Hematopoietic multipotent progenitor cell treated with erythropoietin and hydrocortisone succinate and interleukin-3 and kit ligand, for 15 days (in vitro differentiated cells): ENCODE data around the gene UBAC2.
"Not testable (repeated sequence)": the region's sequence is repeated elsewhere in the genome, so short reads cannot be mapped to it uniquely, and the experiment has no call there.

ENCODE experiments used
- DNase-seq: peaks from one replicate; pipeline ENCODE4 v3.0.0-alpha.2; 2015; ENCODE audit warnings: low spot score

The UBAC2 gene

GRCh38 chr13:99185606-99186005 lies 15.0 kb upstream of the UBAC2 start:
- DNase-seq = no peak

GRCh38 chr13:99190147-99190985 lies 10.3 kb upstream of the UBAC2 start:
- no peak for DNase-seq

GRCh38 chr13:99191336-99191899 lies 9.2 kb upstream of the UBAC2 start:
- DNase-seq = no peak

- no peak for DNase-seq
Measured at GRCh38 chr13:99191900-99192399, 8.7 kb upstream of the UBAC2 start.

- DNase-seq = no peak
Measured at GRCh38 chr13:99192480-99192879, 8.2 kb upstream of the UBAC2 start.

GRCh38 chr13:99193152-99193551 lies 7.5 kb upstream of the UBAC2 start:
- no peak for DNase-seq

- peak; percentile 31 for DNase-seq
Measured at GRCh38 chr13:99196466-99197116, 4.1 kb upstream of the UBAC2 start.

GRCh38 chr13:99197117-99197651 lies 3.5 kb upstream of the UBAC2 start:
- DNase-seq = no peak

GRCh38 chr13:99199541-99200431 lies 868 bp upstream of the UBAC2 start:
- no peak for DNase-seq

GRCh38 chr13:99203601-99204579 lies 3.2 kb downstream of the UBAC2 start:
- DNase-seq = no peak

GRCh38 chr13:99205621-99206220 lies 5.1 kb downstream of the UBAC2 start:
- DNase-seq = no peak

- no peak for DNase-seq
Measured at GRCh38 chr13:99206226-99206625, 5.6 kb downstream of the UBAC2 start.

- no peak for DNase-seq
Measured at GRCh38 chr13:99206873-99207272, 6.2 kb downstream of the UBAC2 start.

GRCh38 chr13:99207511-99207910 lies 6.9 kb downstream of the UBAC2 start:
- no peak for DNase-seq

- DNase-seq = no peak
Measured at GRCh38 chr13:99208185-99208584, 7.5 kb downstream of the UBAC2 start.

GRCh38 chr13:99208845-99209527 lies 8.3 kb downstream of the UBAC2 start:
- no peak for DNase-seq

- not testable (repeated sequence) for DNase-seq
Measured at GRCh38 chr13:99210627-99211026, 10.0 kb downstream of the UBAC2 start.

- no peak for DNase-seq
Measured at GRCh38 chr13:99211421-99212035, 10.9 kb downstream of the UBAC2 start.

GRCh38 chr13:99214232-99214631 lies 13.6 kb downstream of the UBAC2 start:
- no peak for DNase-seq
